H1 (cell line): ENCODE data around the gene OGFOD1. TPM values are rescaled to one million over a fixed set of nuclear protein-coding genes. Genes with fewer than 3 reads are reported as not detected.
A peak's percentile ranks its signal among the peaks of the same experiment; 100 is the strongest.

Source experiments
- CTCF ChIA-PET: fragments of 300-600 bp; sonication (Branson Sonifier 250); formaldehyde crosslinking; loops from one replicate; lab custom pipeline; 2021; ENCODE audit not compliant: partially characterized antibody; lab: Charles Lee
- POLR2A ChIA-PET: fragments of 300-600 bp; sonication (Branson Sonifier 250); formaldehyde crosslinking; loops from one replicate; lab custom pipeline; 2021; ENCODE audit warnings: inconsistent platforms; ENCODE audit not compliant: partially characterized antibody; lab: Charles Lee
- DNase-seq, 2 experiments: peaks; one replicate each; pipeline versions ENCODE4 v3.0.0 to v3.0.0-alpha.2; 2010 to 2022; ENCODE audit warnings: low spot score in 2 of 2, low read depth in 1 of 2, mixed read lengths in 1 of 2
- FAIRE-seq: peaks from 2 replicates; lab custom pipeline; 2011; peaks lifted over from hg19 to GRCh38; lab: Jason Lieb, UNC
- H2AFZ ChIP-seq: 2 replicates; pipeline ENCODE4 v1.8.1; 2012; ENCODE audit warnings: low read length, inconsistent platforms
- H2AK5ac ChIP-seq: 2 replicates; pipeline ENCODE4 v1.6.1; 2013; ENCODE audit warnings: low read depth, low read length
- H2BK120ac ChIP-seq: replicated peaks from 2 replicates; pipeline ENCODE3; 2013; ENCODE audit warnings: low read depth, low read length, inconsistent platforms
- H2BK12ac ChIP-seq: 2 replicates; pipeline ENCODE4 v1.6.1; 2013; ENCODE audit warnings: low read depth, low read length
- H2BK15ac ChIP-seq: 2 replicates; pipeline ENCODE4 v1.6.1; 2013; ENCODE audit warnings: low read length
- H2BK20ac ChIP-seq: 2 replicates; pipeline ENCODE4 v1.6.1; 2013; ENCODE audit warnings: low read length
- H2BK5ac ChIP-seq: 2 replicates; pipeline ENCODE4 v1.6.1; 2013; ENCODE audit warnings: low read depth, low read length
- H3K14ac ChIP-seq: 2 replicates; pipeline ENCODE4 v1.6.1; 2013; ENCODE audit warnings: inconsistent platforms; ENCODE audit not compliant: insufficient read length
- H3K18ac ChIP-seq: 2 replicates; pipeline ENCODE4 v1.6.1; 2013; ENCODE audit warnings: low read length; ENCODE audit errors: extremely low read depth
- H3K23ac ChIP-seq: 2 replicates; pipeline ENCODE4 v1.6.1; 2013; ENCODE audit warnings: inconsistent platforms; ENCODE audit not compliant: insufficient read length
- H3K23me2 ChIP-seq: 2 replicates; pipeline ENCODE4 v1.6.1; 2013; ENCODE audit warnings: low read depth, low read length
- H3K27ac ChIP-seq: 2 replicates; pipeline ENCODE4 v1.6.1; 2011; ENCODE audit warnings: low read depth, low read length, inconsistent platforms
- H3K27me3 ChIP-seq, 4 experiments: replicated peaks in 1 of 4; 1 replicate in 1 of 4; 2 replicates in 3 of 4; pipeline versions ENCODE4 v1.6.1 to v1.8.1; 2011 to 2013; ENCODE audit warnings: low read length in 3 of 4, mild to moderate bottlenecking in 3 of 4, inconsistent platforms in 2 of 4, mixed read lengths in 2 of 4, moderate library complexity in 1 of 4; ENCODE audit not compliant: control insufficient read depth in 3 of 4, insufficient read depth in 3 of 4; ENCODE audit errors: extremely low read depth in 1 of 4
- H3K36me3 ChIP-seq, 4 experiments: 2 replicates each; pipeline versions ENCODE4 v1.6.1 to v1.8.1; 2011 to 2013; ENCODE audit warnings: mild to moderate bottlenecking in 4 of 4, low read length in 3 of 4, moderate library complexity in 2 of 4, control low read depth in 1 of 4, inconsistent platforms in 1 of 4; ENCODE audit not compliant: insufficient read depth in 4 of 4, control insufficient read depth in 2 of 4
- H3K4ac ChIP-seq: replicated peaks from 2 replicates; pipeline ENCODE3; 2013; ENCODE audit warnings: low read length, low read depth, mixed read lengths, inconsistent platforms; ENCODE audit not compliant: insufficient read length
- H3K4me1 ChIP-seq, 4 experiments: replicated peaks in 1 of 4; 1 replicate in 1 of 4; 2 replicates in 3 of 4; pipeline versions ENCODE4 v1.6.1 to v1.8.1; 2011 to 2013; ENCODE audit warnings: low read length in 3 of 4, inconsistent platforms in 2 of 4, mixed read lengths in 1 of 4; ENCODE audit not compliant: insufficient read depth in 4 of 4, control insufficient read depth in 3 of 4
- H3K4me2 ChIP-seq, 2 experiments: 2 replicates each; pipeline versions ENCODE4 v1.6.1 to v1.8.1; 2011 to 2013; ENCODE audit warnings: low read depth in 2 of 2, low read length in 2 of 2, control low read depth in 1 of 2, inconsistent platforms in 1 of 2, mild to moderate bottlenecking in 1 of 2; ENCODE audit not compliant: insufficient read depth in 1 of 2
- H3K4me3 ChIP-seq, 4 experiments: fragments of 200-600, 300-600 bp in 1 of 4; sonication (generic), shearing (Covaris generic), sonication (Bioruptor Twin) in 1 of 4; 2 replicates each; pipeline versions ENCODE4 v1.5.1 to v1.8.1; 2011 to 2016; ENCODE audit warnings: low read length in 4 of 4, low read depth in 3 of 4, control low read depth in 2 of 4, inconsistent platforms in 2 of 4, mild to moderate bottlenecking in 2 of 4, mixed read lengths in 1 of 4, moderate library complexity in 1 of 4; ENCODE audit not compliant: insufficient read depth in 2 of 4; ENCODE audit errors: extremely low read depth in 1 of 4
- H3K56ac ChIP-seq: replicated peaks from 2 replicates; pipeline ENCODE3; 2013; ENCODE audit warnings: low read depth, mild to moderate bottlenecking, mixed read lengths, low read length, inconsistent platforms; ENCODE audit not compliant: insufficient read length
- H3K79me1 ChIP-seq: 2 replicates; pipeline ENCODE4 v1.6.1; 2013; ENCODE audit warnings: low read depth, low read length, control low read depth
- H3K79me2 ChIP-seq, 2 experiments: 2 replicates each; pipeline versions ENCODE4 v1.6.1 to v1.8.1; 2012 to 2013; ENCODE audit warnings: low read length in 2 of 2, mild to moderate bottlenecking in 2 of 2, inconsistent platforms in 1 of 2; ENCODE audit not compliant: insufficient read depth in 2 of 2, control insufficient read depth in 1 of 2
- H3K9ac ChIP-seq, 4 experiments: replicated peaks in 1 of 4; 1 replicate in 1 of 4; 2 replicates in 3 of 4; pipeline versions ENCODE4 v1.6.1 to v1.8.1; 2011 to 2013; ENCODE audit warnings: low read depth in 3 of 4, low read length in 3 of 4, control low read depth in 2 of 4, mild to moderate bottlenecking in 2 of 4, moderate library complexity in 2 of 4, inconsistent platforms in 1 of 4; ENCODE audit errors: extremely low read depth in 1 of 4
- H3K9me3 ChIP-seq, 2 experiments: 2 replicates each; pipeline versions ENCODE4 v1.6.1 to v1.8.1; 2012 to 2013; ENCODE audit warnings: mild to moderate bottlenecking in 2 of 2, moderate library complexity in 2 of 2, control low read depth in 1 of 2, inconsistent platforms in 1 of 2, low read depth in 1 of 2, low read length in 1 of 2, mixed read lengths in 1 of 2; ENCODE audit not compliant: insufficient read depth in 2 of 2
- H4K20me1 ChIP-seq, 2 experiments: replicated peaks in 1 of 2; 2 replicates each; pipeline versions ENCODE3 to v1.8.1; 2011 to 2013; ENCODE audit warnings: inconsistent platforms in 2 of 2, low read length in 2 of 2, mild to moderate bottlenecking in 1 of 2; ENCODE audit not compliant: insufficient read depth in 2 of 2, control insufficient read depth in 1 of 2
- H4K5ac ChIP-seq: 2 replicates; pipeline ENCODE4 v1.6.1; 2013; ENCODE audit warnings: low read length, low read depth, mixed read lengths, inconsistent platforms; ENCODE audit not compliant: insufficient read length
- H4K8ac ChIP-seq: 2 replicates; pipeline ENCODE4 v1.8.0; 2013; ENCODE audit warnings: mild to moderate bottlenecking, moderate library complexity, low read length, inconsistent platforms; ENCODE audit not compliant: insufficient read depth; ENCODE audit errors: extremely low read depth
- H4K91ac ChIP-seq: replicated peaks from 2 replicates; pipeline ENCODE3; 2013; ENCODE audit warnings: low read length, mixed read lengths, inconsistent platforms; ENCODE audit not compliant: insufficient read length
- BCL11A ChIP-seq, 2 experiments: IDR thresholded peaks; one replicate each; pipeline ENCODE4 v1.6.1; 2011; ENCODE audit warnings: low read depth in 2 of 2, low read length in 2 of 2, mild to moderate bottlenecking in 2 of 2
- whole genome bisulfite sequencing, 2 experiments: shearing (Covaris generic) in 1 of 2; methylation state at CpG; one replicate each; pipeline versions ENCODE4 v1.1.6 to v1.1.7; 2013 to 2015; ENCODE audit warnings: low lambda C conversion rate in 2 of 2, mixed read lengths in 2 of 2, inconsistent platforms in 1 of 2, low coverage in 1 of 2, missing lambda C conversion rate in 1 of 2; ENCODE audit not compliant: insufficient replicate concordance in 2 of 2, insufficient coverage in 1 of 2, insufficient read length in 1 of 2; ENCODE audit errors: extremely low coverage in 1 of 2, missing lambda C conversion rate in 1 of 2; 5-methylcytosine and 5-hydroxymethylcytosine counted together
- polyA plus RNA-seq, 7 experiments: library from polyadenylated mRNA; depleted of rRNA in 3 of 7; stranded (reverse) in 5 of 7; unstranded in 2 of 7; fragments of >200 nt in 5 of 7; fragments of 200-250 nt in 2 of 7; gene quantifications; 1 replicate in 5 of 7; 2 replicates in 1 of 7; 4 replicates in 1 of 7; pipeline versions ENCODE4 v1.2.1 to v1.2.3, GENCODE V29; 2011 to 2013; ENCODE audit warnings: missing spikeins in 2 of 7, mixed read lengths in 2 of 7
- total RNA-seq: library from RNA; stranded (reverse); fragmentation: NEBNext Ultra II Directional; extraction: Animal tissue kit (Norgen Biotek cat#: 25700); gene quantifications from 2 replicates; pipeline ENCODE4 v1.2.1, GENCODE V29; 2021

OGFOD1 gene
- total and polyA plus RNA-seq, 2 of the 8 experiments (the other 6 are each of a cell fraction or from before 2014, with no cell fraction given) = 24.6 to 61.4 TPM

GRCh38 chr16:56411624-56412023 is 39.7 kb upstream of the OGFOD1 start:
- Histone ChIP-seq H3K79me2 (no peaks in the 10 kb centered on the region), H3K18ac (no peak overlapping the region), H2BK15ac (no peak overlapping the region), H3K27me3 (no peaks in the 10 kb centered on the region), H3K4me2 (no peak overlapping the region), H3K36me3 (peaks cover 0 to 3% (median 1%) of the 10 kb centered on the region in 4 experiments; a peak in 2 of 8 replicates), H3K4me3 (no peak overlapping the region)
- FAIRE-seq = no peak
- no peak for TF ChIP-seq BCL11A (IDR thresholded peaks at IDR 0.05; ENCODE audit: low read depth in 2 of 2, low read length in 2 of 2)
- TF ChIP-seq, all 59 proteins: peak for 0
- Histone ChIP-seq H3K9ac (no peak overlapping the region), H3K23me2 (no peaks in the 10 kb centered on the region), H4K5ac (no peak overlapping the region), H2BK12ac (no peak overlapping the region), H4K91ac (no peak overlapping the region), H3K14ac (no peak overlapping the region), H2AFZ (no peak overlapping the region), H3K56ac (no peak overlapping the region), H3K4me1 (peaks cover 0 to 7% (median 0%) of the 10 kb centered on the region in 4 experiments; a peak in 2 of 7 replicates), H4K8ac (no peak overlapping the region), H3K4ac (no peak overlapping the region), H3K9me3 (no peaks in the 10 kb centered on the region), H2AK5ac (no peak overlapping the region), H3K23ac (peak overlapping the region; percentile 72), H2BK20ac (no peak overlapping the region), H4K20me1 (no peaks in the 10 kb centered on the region), H2BK5ac (no peak overlapping the region), H3K79me1 (0 out of 2 replicates have a peak, but pooled peaks cover 2% of the 10 kb centered on the region), H3K27ac (no peak overlapping the region), H2BK120ac (no peak overlapping the region)
- POLR2A ChIA-PET = no interaction called here
- CTCF ChIA-PET = no interaction called here
- DNase-seq = no peak
- 93% methylated on average over 2 of the region's 2 CpGs; no CpG with 5 or more reads in 1 of the 2 experiments for WGBS, 2 experiments
